Spleen (tissue), 11 donors: ENCODE results near the gene ACYP2. TPM values are rescaled to one million over a fixed set of nuclear protein-coding genes. Genes with fewer than 3 reads are reported as not detected.
"Not testable (repeated sequence)": the region's sequence is repeated elsewhere in the genome, so short reads cannot be mapped to it uniquely, and the experiment has no call there.

Source experiments
- DNase-seq: peaks from one replicate; pipeline ENCODE4 v3.0.0-alpha.2; 2020
- H3K27ac ChIP-seq, 8 donors: fragments of 200-600 bp; sonication (generic) in 7 of 8; 1 replicate in 4 of 8; 2 replicates in 4 of 8; pipeline versions ENCODE4 v1.5.0 to v1.8.0; 2016 to 2021; ENCODE audit warnings: inconsistent platforms in 4 of 8, mild to moderate bottlenecking in 4 of 8, moderate library complexity in 1 of 8
- H3K27me3 ChIP-seq, 7 donors: fragments of 200-600 bp; sonication (generic) in 6 of 7; replicated peaks in 1 of 7; 1 replicate in 4 of 7; 2 replicates in 3 of 7; pipeline versions ENCODE4 v1.5.0 to v1.8.0; 2016 to 2021; ENCODE audit warnings: inconsistent platforms in 3 of 7, mild to moderate bottlenecking in 1 of 7
- H3K36me3 ChIP-seq, 6 donors: fragments of 200-600 bp; sonication (generic) in 5 of 6; 1 replicate in 4 of 6; 2 replicates in 2 of 6; pipeline versions ENCODE4 v1.5.0 to v1.8.0; 2016 to 2021; ENCODE audit warnings: inconsistent platforms in 2 of 6
- H3K4me1 ChIP-seq, 6 donors: fragments of 200-600 bp; sonication (generic) in 5 of 6; 1 replicate in 3 of 6; 2 replicates in 3 of 6; pipeline versions ENCODE4 v1.5.0 to v1.8.0; 2016 to 2021; ENCODE audit warnings: inconsistent platforms in 3 of 6
- H3K4me3 ChIP-seq, 8 donors: fragments of 200-600 bp; sonication (generic) in 7 of 8; 1 replicate in 4 of 8; 2 replicates in 4 of 8; pipeline versions ENCODE4 v1.5.0 to v1.8.0; 2016 to 2021; ENCODE audit warnings: inconsistent platforms in 4 of 8, mild to moderate bottlenecking in 4 of 8, moderate library complexity in 2 of 8
- H3K9me3 ChIP-seq, 8 donors: fragments of 200-600 bp; sonication (generic) in 7 of 8; 1 replicate in 4 of 8; 2 replicates in 4 of 8; pipeline versions ENCODE4 v1.5.0 to v1.8.0; 2016 to 2021; ENCODE audit warnings: inconsistent platforms in 4 of 8
- POLR2A ChIP-seq, 3 donors: fragments of 450-650 bp; IDR thresholded peaks; one replicate each; pipeline ENCODE4 v1.5.1; 2017; ENCODE audit warnings: antibody characterized with exemption in 3 of 3, mild to moderate bottlenecking in 1 of 3
- POLR2AphosphoS5 ChIP-seq, 3 donors: sonication (generic); formaldehyde crosslinking; IDR thresholded peaks; one replicate each; pipeline ENCODE4 v1.5.1; 2017; ENCODE audit warnings: antibody characterized with exemption in 3 of 3
- WGBS, 5 donors: extraction: QIAGEN DNeasy Blood & Tissue Kit in 3 of 5; methylation state at CpG; one replicate each; pipeline versions ENCODE4 v1.1.5 to v1.1.7; 2013 to 2018; 5-methylcytosine and 5-hydroxymethylcytosine counted together
- intact Hi-C: fragments of 100-400 bp; cut with DNase I; formaldehyde crosslinking; loops from one replicate; pipeline ENCODE4 v1.15.0; 2023; ENCODE audit warnings: low total_unique reads
- polyA plus RNA-seq, 3 donors: library from polyadenylated mRNA; stranded (reverse); fragments of 200-250 nt; gene quantifications; one replicate each; pipeline ENCODE4 v1.2.1, GENCODE V29; 2013
- total RNA-seq, 7 donors: library from RNA; depleted of rRNA in 3 of 7; stranded (reverse); fragments of >200 nt in 3 of 7; fragmentation: NEBNext Ultra II Directional in 4 of 7; extraction: Animal tissue kit (Norgen Biotek cat#: 25700) in 4 of 7; gene quantifications; one replicate each; pipeline versions ENCODE4 v1.1.0 to v1.2.1, GENCODE V29; 2016 to 2021
- TF ChIP-seq, protein P1 (sequence below), 11 experiments: fragments of 200-600 bp in 7 of 11; fragments of 450-650 bp in 4 of 11; sonication (generic) in 4 of 11; IDR thresholded peaks in 8 of 11; conservative IDR thresholded peaks in 3 of 11; 1 replicate in 7 of 11; 2 replicates in 4 of 11; pipeline versions ENCODE4 v1.4.0 to v1.8.0; 2016 to 2021; ENCODE audit warnings: antibody characterized with exemption in 11 of 11, inconsistent platforms in 4 of 11, mild to moderate bottlenecking in 1 of 11
- donor health status: healthy with polysubstance abuse.
- donor health status: DM: no; HTN: no; CAD: no; lungs with moderate emphysema.
- donor health status: DM: no; HTN: no; CAD: no.
- donor health status: Bipolar disorder and iron deficiency.
- donor health status: healthy.
- donor health status: DM: no; HTN: no; CAD: no.
- donor health status: DM: yes; HTN: yes; CAD: no.

The ACYP2 gene
- total and polyA plus RNA-seq, 10 donors = 14.6 to 32.3 (median 21.7) TPM

DNA sequence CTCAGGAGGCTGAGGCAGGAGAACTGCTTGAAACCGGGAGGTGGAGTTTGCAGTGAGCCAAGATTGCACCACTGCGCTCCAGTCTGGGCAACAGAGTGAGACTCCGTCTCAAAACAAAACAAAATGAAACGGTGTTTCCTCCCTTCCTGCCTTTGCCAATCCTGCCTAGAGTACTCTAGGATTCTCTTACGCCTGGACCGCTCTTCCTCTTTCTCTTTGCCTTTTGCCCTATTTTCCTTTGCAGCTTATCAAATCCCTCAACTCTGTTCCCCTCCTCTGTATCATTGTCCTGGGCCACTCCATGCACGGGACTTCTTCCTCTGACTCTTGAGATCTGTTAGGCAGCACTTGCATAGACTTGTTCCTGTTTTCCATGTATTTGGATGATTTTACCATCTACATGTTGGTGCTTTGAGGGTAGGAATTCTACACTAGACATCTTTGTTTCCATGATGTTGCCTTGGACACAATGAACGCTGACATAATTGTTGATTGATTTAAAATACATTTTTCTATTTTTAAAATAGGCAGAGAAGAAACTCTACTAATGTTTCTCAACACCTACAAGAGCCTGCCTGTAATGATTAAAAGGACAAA lies 24.8 kb upstream of the ACYP2 start:
- 75 to 86% (median 79%) methylated on average over 8 of the region's 8 CpGs for WGBS, 5 donors
- no peaks in the 10 kb centered on the region for H3K9me3 ChIP-seq
- H3K4me3 ChIP-seq = no peak overlapping the region
- intact Hi-C loops = loop anchor here (10.0 kb wide), 1 partner anchor 126 kb away; no protein-coding TSS in a partner anchor
- peaks cover 5 to 25% (median 10%) of the 10 kb centered on the region in 6 donors for H3K4me1 ChIP-seq
- no peaks in the 10 kb centered on the region for H3K36me3 ChIP-seq
- H3K27me3 ChIP-seq = no peaks in the 10 kb centered on the region
- DNase-seq = no peak
- TF ChIP-seq POLR2A (IDR thresholded peaks at IDR 0.05) (no peak), POLR2AphosphoS5 (IDR thresholded peaks at IDR 0.05) (no peak)
- TF ChIP-seq, protein P1, sequence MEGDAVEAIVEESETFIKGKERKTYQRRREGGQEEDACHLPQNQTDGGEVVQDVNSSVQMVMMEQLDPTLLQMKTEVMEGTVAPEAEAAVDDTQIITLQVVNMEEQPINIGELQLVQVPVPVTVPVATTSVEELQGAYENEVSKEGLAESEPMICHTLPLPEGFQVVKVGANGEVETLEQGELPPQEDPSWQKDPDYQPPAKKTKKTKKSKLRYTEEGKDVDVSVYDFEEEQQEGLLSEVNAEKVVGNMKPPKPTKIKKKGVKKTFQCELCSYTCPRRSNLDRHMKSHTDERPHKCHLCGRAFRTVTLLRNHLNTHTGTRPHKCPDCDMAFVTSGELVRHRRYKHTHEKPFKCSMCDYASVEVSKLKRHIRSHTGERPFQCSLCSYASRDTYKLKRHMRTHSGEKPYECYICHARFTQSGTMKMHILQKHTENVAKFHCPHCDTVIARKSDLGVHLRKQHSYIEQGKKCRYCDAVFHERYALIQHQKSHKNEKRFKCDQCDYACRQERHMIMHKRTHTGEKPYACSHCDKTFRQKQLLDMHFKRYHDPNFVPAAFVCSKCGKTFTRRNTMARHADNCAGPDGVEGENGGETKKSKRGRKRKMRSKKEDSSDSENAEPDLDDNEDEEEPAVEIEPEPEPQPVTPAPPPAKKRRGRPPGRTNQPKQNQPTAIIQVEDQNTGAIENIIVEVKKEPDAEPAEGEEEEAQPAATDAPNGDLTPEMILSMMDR (IDR thresholded peaks at IDR 0.05 in 8 of 11, conservative IDR thresholded peaks at IDR 0.05 in 3 of 11) = no peak
- no peak overlapping the region for H3K27ac ChIP-seq

DNA sequence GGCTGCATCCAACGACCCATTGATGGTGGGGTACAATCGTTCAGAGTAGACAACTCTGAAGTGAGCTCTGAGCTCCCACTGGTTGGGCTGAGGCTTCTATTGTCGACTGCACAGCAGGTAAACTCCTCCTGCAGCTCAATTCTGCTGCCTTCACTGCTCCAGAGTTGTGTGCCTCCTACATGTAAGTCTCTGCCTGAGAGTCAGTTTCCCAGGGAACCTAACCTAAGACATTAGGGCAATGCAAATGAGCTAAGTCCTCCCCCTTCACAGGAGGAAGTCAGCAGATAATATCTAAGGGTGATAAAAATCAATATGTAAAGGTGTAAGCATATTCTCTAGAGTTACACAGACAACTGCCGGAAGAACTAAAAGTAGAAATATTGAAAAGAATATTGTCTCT lies 22.5 kb upstream of the ACYP2 start:
- intact Hi-C loops = loop anchor here (10.0 kb wide), 1 partner anchor 128 kb away; no protein-coding TSS in a partner anchor
- WGBS, 5 donors = 56 to 73% (median 63%) methylated on average over 4 of the region's 4 CpGs
- H3K27me3 ChIP-seq = no peaks in the 10 kb centered on the region
- H3K4me3 ChIP-seq = peak overlapping the region in 1 of 8 donors; percentile 14
- H3K36me3 ChIP-seq = no peaks in the 10 kb centered on the region
- H3K9me3 ChIP-seq = no peaks in the 10 kb centered on the region
- peak overlapping the region in 7 of 8 donors; percentile 51 to 82 (median 66) for H3K27ac ChIP-seq
- no peak for DNase-seq
- TF ChIP-seq POLR2A (IDR thresholded peaks at IDR 0.05) (no peak), POLR2AphosphoS5 (IDR thresholded peaks at IDR 0.05) (no peak)
- TF ChIP-seq, protein P1 (IDR thresholded peaks at IDR 0.05 in 8 of 11, conservative IDR thresholded peaks at IDR 0.05 in 3 of 11) = no peak
- H3K4me1 ChIP-seq = peaks cover 7 to 33% (median 18%) of the 10 kb centered on the region in 6 donors

DNA sequence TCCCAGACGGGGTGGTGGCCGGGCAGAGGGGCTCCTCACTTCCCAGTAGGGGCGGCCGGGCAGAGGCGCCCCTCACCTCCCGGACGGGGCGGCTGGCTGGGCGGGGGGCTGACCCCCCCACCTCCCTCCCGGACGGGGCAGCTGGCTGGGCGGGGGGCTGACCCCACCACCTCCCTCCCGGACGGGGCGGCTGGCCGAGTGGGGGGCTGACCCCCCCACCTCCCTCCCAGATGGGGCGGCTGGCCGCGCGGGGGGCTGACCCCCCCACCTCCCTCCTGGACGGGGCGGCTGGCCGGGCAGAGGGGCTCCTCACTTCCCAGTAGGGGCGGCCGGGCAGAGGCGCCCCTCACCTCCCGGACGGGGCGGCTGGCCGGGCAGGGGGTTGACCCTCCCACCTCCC lies 20.0 kb upstream of the ACYP2 start:
- WGBS, 5 donors = 88 to 97% (median 95%) methylated on average over 7 to 30 of the region's 30 CpGs
- not testable (repeated sequence) for H3K9me3 ChIP-seq, H3K27me3 ChIP-seq, H3K4me3 ChIP-seq, H3K27ac ChIP-seq, H3K36me3 ChIP-seq, DNase-seq
- intact Hi-C loops = loop anchor here (10.0 kb wide), 1 partner anchor 131 kb away; no protein-coding TSS in a partner anchor
- H3K4me1 ChIP-seq = peaks cover 11 to 54% (median 32%) of the 10 kb centered on the region in 6 donors

DNA sequence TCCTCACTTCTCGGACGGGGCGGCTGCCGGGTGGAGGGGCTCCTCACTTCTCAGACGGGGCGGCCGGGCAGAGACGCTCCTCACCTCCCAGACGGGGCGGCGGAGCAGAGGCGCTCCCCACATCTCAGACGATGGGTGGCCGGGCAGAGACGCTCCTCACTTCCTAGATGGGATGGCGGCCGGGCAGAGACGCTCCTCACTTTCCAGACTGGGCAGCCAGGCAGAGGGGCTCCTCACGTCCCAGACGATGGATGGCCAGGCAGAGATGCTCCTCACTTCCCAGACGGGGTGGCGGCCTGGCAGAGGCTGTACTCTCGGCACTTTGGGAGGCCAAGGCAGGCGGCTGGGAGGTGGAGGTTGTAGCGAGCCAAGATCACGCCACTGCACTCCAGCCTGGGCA lies 19.3 kb upstream of the ACYP2 start:
- intact Hi-C loops = loop anchor here (10.0 kb wide), 1 partner anchor 131 kb away; no protein-coding TSS in a partner anchor
- not testable (repeated sequence) for H3K27me3 ChIP-seq, H3K9me3 ChIP-seq, DNase-seq, H3K27ac ChIP-seq, H3K36me3 ChIP-seq, H3K4me3 ChIP-seq
- WGBS, 5 donors = 96 to 100% (median 97%) methylated on average over 1 to 23 of the region's 26 CpGs; no CpG with 5 or more reads in 1 of the 5 donors
- peaks cover 11 to 62% (median 37%) of the 10 kb centered on the region in 6 donors for H3K4me1 ChIP-seq

DNA sequence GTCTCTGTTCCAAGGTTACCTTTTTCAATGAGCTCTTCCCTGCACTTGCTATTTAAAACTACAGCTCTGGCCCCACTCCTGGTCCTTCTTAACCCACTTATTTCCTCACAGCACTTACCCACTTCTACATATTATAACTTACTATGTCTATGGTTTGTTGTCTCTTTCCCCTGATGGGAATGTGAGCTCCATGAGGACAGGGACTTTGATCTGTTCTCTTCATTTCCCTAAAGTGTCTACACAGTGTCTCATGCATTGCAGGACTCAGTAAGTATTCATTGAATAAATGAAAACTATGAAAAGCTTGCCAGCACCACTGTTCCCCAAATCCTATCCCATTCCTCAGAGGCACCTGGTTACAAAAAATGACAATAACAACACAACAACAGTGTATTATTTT lies 18.3 kb upstream of the ACYP2 start:
- intact Hi-C loops = loop anchor here (10.0 kb wide), 1 partner anchor 132 kb away; no protein-coding TSS in a partner anchor
- Histone ChIP-seq H3K9me3 (no peaks in the 10 kb centered on the region), H3K4me1 (peaks cover 9 to 61% (median 37%) of the 10 kb centered on the region in 6 donors), H3K27me3 (no peaks in the 10 kb centered on the region), H3K4me3 (no peak overlapping the region), H3K27ac (peak overlapping the region in 4 of 8 donors; percentile 52 to 82 (median 68)), H3K36me3 (no peaks in the 10 kb centered on the region)
- DNase-seq = no peak
- TF ChIP-seq POLR2AphosphoS5 (IDR thresholded peaks at IDR 0.05) = no peak
- TF ChIP-seq, protein P1 (IDR thresholded peaks at IDR 0.05 in 8 of 11, conservative IDR thresholded peaks at IDR 0.05 in 3 of 11) = no peak
- TF ChIP-seq POLR2A (IDR thresholded peaks at IDR 0.05) = no peak
